DND-41 (cell line): Measurements from ENCODE around the gene LAX1.

Source experiments
- EZH2 ChIP-seq: IDR thresholded peaks from 3 replicates; pipeline ENCODE4 v1.6.1; 2012; ENCODE audit warnings: borderline replicate concordance, low read depth, mild to moderate bottlenecking, moderate library complexity, low read length, inconsistent platforms; ENCODE audit not compliant: severe bottlenecking
- TF ChIP-seq, protein P1 (sequence below): IDR thresholded peaks from 2 replicates; pipeline ENCODE4 v1.5.1; 2012; ENCODE audit warnings: borderline replicate concordance, low read length, moderate library complexity, mild to moderate bottlenecking; ENCODE audit not compliant: poor library complexity, severe bottlenecking; ENCODE audit errors: extremely low read depth

DNA sequence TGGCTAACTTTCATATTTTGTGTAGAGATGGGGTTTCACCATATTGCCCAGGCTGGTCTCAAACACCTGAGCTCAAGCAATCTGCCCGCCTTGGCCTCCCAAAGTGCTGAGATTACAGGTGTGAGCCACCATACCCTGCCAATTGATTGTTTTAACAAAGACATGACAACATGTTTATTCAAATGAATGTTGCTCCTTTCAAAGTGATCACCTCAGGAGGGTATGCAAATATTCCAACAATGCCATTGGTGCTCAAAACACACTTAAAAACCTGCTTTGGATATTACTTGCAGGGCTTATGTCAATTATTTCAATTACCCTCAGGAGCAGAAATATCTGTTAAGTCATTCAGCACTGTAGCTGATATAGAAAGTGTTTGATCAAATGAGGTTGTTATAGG is 7.9 kb downstream of the LAX1 start:
- TF ChIP-seq, protein P1, sequence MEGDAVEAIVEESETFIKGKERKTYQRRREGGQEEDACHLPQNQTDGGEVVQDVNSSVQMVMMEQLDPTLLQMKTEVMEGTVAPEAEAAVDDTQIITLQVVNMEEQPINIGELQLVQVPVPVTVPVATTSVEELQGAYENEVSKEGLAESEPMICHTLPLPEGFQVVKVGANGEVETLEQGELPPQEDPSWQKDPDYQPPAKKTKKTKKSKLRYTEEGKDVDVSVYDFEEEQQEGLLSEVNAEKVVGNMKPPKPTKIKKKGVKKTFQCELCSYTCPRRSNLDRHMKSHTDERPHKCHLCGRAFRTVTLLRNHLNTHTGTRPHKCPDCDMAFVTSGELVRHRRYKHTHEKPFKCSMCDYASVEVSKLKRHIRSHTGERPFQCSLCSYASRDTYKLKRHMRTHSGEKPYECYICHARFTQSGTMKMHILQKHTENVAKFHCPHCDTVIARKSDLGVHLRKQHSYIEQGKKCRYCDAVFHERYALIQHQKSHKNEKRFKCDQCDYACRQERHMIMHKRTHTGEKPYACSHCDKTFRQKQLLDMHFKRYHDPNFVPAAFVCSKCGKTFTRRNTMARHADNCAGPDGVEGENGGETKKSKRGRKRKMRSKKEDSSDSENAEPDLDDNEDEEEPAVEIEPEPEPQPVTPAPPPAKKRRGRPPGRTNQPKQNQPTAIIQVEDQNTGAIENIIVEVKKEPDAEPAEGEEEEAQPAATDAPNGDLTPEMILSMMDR, result no peak
- TF ChIP-seq EZH2, result no peak
